NCI-H2196 treated with DMSO at 0.1 percent for 48 hours (cell line): ENCODE measurements around the gene AFAP1L2.
"Not testable (repeated sequence)": the region's sequence is repeated elsewhere in the genome, so short reads cannot be mapped to it uniquely, and the experiment has no call there.

Experiments
- DNase-seq: peaks from one replicate; lab custom pipeline; 2025; ENCODE audit not compliant: unreplicated experiment; lab: John Stamatoyannopoulos, UW

Gene AFAP1L2

GRCh38 chr10:114340816-114341215 is 63.5 kb downstream of the AFAP1L2 start:
- no peak for DNase-seq

DNA sequence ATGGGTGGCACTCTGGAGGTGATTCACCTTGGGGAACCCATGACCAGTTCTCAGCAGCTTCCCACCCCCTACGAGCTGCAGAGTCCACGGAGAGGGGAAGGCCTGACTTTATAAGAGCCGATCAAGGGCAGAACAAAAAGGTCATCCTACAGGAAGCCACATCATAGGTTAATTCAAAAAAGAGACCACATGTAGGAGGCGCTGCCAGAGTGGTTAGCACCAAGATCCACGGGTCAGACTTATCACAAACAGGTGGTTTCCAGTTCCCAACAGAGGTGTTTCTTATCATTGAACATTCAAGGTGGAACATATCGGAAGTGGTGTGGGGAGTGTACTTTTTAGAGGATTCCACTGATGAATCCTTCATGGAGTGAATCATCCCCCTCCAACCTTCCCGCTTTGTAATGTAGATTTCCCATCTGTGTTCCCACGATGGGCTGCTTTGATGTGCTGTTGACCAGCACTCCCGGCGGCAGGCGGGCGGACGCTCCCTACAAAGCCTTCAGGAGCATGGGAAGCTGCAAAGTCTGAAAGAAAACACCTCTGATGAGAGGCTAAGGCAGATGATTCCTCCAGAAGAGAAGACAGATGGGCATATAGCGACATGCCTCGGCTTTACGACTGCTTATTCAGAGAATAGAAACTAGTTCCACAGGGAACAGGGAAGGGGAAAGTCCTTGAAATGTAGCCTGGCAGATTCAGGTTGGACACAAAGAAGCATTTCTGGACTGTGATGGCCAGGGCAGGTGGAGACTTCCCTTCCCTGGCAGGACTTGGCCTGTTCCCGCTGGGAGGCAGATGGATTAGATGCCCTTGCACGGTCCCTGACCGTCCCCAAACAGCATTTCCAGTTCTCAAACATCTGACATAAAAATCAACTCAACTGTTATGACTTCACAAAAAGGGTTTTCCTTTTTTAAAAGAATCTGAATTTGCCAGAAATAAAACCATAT is 66.5 kb downstream of the AFAP1L2 start:
- DNase-seq = no peak

GRCh38 chr10:114336823-114337509 is 67.3 kb downstream of the AFAP1L2 start:
- no peak for DNase-seq

DNA sequence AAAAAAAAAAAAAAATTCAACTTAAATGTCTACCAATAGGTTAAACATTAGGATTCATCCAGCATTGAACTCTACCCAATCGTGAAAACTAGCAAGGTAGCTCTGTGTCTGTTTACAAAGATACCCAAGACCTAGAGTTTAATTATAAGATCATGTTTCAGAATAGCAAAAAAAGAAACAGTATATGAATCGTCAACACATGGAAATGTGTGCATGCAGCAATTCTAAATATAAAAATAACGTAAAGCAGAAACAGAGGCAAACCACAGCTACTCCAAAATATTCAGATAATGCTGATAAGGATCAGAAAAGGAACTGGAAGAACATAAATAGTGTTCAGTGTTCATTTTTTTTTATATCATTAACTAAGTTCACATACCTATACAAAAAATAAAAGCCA is 68.7 kb downstream of the AFAP1L2 start:
- no peak for DNase-seq

DNA sequence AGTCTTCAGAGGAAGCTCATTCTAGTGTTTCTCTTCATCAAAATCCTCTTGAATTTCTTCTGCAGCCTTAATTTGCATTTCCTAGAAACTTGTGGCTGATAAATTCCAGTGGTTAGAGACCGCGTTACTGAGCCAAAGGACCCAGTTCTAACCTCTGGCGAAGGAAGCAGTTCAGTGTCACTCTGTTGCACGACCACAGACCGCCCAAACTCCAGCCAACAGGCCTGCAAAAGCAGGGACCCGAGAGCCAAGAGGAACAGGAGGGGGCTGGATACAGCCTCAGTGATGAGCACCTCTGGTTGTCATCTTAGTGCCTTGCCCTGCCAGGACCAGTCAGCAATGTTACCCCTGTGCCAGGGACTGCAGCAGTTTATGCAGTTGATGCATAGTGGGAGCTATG is 70.0 kb downstream of the AFAP1L2 start:
- no peak for DNase-seq

DNA sequence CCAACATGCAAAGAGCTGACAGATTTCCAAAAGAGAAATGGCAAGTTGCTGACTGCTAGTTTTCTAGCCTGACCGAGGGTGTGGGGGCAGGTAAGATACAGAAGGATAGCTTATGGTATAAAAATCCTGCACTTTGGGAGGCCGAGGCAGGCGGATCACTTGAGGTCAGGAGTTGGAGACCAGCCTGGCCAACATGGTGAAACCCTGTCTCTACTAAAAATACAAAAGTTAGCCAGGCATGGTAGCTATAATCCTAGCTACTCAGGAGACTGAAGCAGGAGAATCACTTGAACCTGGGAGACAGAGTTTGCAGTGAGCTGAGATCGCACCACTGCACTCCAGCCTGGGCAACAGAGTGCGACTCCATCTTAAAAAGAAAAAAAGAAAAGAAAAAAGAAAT is 70.9 kb downstream of the AFAP1L2 start:
- not testable (repeated sequence) for DNase-seq

DNA sequence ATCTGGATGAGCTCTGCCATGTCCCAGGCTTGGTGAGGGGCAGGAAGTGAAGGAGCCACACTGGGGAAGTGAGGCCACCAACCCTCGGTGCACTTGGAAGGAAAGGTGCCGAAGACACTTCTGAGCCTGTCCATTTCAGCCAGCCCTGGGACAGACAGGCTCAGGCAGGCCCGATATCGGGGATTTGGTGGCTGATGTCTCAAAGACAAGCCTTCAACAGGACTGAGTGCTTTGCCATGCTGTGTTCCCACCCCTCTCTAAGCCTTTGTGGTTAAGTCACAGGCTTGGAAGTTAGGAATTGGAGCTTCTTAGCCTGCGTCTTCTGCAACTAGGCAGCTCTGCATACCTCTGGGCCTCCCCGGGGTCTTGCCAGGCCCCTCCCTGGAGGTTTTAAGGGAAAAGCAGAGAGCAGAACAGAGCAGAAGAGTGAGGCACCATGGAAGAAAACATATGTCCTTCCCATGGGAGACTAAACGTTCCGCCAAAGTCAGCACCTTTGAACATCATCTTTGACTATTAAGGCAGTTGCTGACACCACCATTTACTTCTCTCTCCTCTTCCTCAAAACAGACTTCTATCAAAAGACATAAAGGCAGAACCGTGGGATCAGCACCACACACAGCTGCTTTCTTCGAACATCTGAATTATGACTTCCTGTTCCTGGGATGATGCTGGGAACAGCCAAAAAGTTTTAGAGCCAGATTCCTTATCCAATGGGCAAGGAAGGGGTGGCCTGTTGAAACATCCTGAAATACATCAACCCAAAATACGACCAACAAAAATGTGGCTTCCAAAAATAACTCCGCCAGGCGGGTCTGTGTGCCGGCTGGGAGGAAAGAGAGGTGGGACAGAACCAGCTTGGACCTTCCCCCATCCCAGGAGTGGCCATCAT is 71.8 kb downstream of the AFAP1L2 start:
- no peak for DNase-seq

GRCh38 chr10:114329634-114330365 is 74.5 kb downstream of the AFAP1L2 start:
- no peak for DNase-seq

DNA sequence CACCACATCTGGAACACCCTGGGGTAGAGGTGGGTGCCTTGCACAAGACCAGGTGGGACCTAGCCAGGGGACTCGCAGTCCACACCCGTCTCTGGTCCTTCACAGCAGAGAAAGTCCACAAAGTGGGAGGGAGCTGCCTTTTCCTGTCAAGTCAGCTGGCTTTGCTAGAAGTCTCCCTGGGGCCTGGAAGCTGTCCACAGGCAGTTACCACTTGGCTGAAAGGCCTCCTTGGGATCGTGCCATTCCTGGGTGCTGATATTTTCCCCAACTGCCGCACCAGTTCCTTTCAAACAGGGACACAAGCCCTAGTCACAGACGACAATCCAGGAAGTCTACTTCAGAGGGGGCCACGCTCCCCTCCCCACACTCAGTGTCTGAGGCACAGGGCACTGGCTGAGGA is 75.4 kb downstream of the AFAP1L2 start:
- no peak for DNase-seq

DNA sequence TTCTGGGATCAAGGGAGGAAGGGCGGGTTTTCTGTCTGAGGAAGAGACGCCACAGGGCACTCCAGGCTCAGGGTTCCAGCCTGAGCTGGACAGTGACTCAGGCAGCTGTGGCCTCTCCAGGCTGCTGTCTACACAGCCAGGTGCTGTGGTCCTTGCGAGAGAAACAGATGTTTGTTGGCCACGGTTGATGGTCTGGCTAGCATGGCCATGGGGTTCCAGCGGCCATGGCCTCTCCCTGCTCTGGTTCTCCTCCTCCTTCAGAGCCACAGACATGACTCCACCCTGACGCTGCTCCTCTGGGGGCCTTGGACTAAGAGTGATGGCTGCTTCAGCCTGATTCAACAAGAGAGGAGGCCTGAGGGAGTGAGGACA is 75.9 kb downstream of the AFAP1L2 start:
- DNase-seq = no peak

DNA sequence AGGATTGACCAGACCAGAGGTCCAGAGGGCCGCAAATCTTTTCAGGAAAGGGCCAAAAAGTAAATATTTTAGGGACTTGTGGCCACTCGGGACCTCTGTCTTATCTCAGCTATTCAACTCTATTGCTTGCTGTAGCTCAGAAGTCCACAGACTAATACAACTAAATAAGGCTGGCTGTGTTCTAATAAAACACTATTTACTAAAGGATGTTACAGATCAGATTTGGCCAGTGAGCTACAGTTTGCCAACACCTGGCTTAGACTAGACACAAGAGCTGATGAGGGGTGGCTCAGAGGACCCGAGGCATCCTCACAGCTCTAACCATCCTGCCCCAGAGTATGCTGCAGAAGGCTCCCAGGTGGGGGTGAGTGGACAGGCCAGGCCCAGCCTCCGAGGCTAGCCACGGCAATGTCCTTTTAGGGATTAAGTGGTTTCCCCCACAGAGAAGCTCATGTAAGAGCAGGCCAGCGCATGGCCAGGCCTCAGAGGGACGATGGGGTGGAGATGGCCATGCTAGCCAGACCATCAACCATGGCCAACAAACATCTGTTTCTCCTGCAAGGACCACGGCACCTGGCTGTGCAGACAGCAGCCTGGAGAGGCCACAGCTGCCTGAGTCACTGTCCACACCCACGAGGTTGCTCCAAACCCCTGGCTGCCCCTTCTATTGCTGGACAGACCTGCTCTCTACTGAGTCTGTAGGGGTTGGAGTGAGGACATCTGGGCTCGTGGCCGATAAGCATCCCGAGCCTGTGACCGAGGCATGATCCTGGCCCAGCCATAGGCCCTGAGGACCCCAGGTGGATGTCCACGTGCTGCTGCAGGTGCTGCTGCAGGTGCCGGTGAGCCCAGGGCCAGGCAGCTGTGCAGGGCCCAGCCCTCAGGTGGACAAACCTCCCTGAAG is 76.5 kb downstream of the AFAP1L2 start:
- DNase-seq = no peak

DNA sequence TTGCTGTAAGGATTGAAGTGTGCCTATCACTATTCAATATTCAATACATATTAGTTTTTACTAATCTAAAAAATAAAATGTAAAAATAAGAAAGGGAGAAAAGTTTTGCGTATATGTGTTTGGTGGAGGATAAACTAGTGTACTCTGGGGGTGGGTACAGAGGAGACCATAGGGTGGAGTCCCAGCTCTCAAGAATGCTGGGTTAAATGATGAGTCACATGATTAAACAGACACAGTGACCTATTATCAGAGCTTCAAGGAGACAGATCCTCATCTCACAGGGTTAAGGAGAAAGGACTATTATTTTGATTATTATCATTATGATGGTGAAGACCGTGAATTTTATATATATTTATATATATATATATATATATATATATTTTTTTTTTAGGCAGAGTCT is 77.5 kb downstream of the AFAP1L2 start:
- DNase-seq = no peak

GRCh38 chr10:114323023-114323422 is 81.3 kb downstream of the AFAP1L2 start:
- DNase-seq = no peak

DNA sequence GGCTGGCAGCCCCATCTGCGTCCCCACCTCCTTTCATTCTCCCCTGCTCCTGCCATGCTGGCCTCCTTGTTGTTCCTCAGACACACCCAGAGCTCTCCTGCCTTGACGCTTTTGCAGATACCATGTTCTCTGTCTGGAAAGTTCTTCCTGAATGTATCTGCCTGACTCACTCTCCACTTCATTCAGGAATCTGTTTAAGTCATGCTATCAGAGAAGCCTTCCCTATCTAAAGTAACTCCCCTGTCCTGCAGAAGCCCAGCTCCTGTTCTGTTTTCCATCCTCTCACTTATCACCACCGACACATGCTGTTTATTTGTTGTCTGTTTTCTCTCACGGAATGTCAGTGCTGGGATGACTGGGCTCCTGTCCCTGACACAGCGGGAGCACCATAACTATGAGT is 82.0 kb downstream of the AFAP1L2 start:
- no peak for DNase-seq

DNA sequence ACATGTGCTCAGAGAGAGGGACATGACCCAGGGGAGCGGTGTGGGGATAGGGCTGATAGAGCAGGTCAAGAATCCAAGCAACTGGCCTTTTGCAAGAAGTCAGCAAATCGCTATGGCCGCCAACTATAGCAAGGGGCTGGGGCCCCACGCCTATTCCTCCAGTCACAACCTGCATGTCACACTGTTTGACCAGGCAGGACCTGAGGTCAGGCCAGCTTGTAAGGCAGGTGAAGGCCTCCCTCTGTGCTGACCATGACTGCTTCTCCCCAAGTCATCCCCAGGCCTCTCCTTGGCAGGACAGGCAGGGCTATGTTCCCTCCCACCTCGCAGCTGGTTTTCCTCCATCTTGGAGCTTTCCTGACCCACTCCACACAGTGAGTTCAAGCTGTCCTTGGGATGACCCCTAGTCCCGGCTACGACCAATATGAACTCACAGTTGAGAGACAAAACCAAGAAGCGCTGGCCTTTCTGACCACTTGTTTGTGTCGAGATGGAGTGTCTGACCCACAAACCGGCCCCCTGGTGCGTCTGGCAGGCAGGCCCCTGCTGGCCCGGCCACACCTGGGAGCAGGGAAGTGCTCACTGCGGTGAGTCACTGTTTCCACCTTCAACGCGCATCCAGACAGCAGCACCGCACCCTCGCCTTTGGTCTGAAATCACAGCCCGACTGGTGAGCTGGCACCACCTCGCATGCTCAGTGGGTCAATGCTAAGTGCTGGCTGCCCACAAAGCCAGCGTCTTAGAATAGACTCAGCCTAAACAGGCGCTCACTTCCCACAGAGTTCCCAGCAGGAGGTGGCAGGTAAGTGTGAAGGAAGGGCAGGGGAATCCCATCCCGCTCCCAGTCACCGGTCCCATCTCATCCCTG is 83.8 kb downstream of the AFAP1L2 start:
- no peak for DNase-seq

DNA sequence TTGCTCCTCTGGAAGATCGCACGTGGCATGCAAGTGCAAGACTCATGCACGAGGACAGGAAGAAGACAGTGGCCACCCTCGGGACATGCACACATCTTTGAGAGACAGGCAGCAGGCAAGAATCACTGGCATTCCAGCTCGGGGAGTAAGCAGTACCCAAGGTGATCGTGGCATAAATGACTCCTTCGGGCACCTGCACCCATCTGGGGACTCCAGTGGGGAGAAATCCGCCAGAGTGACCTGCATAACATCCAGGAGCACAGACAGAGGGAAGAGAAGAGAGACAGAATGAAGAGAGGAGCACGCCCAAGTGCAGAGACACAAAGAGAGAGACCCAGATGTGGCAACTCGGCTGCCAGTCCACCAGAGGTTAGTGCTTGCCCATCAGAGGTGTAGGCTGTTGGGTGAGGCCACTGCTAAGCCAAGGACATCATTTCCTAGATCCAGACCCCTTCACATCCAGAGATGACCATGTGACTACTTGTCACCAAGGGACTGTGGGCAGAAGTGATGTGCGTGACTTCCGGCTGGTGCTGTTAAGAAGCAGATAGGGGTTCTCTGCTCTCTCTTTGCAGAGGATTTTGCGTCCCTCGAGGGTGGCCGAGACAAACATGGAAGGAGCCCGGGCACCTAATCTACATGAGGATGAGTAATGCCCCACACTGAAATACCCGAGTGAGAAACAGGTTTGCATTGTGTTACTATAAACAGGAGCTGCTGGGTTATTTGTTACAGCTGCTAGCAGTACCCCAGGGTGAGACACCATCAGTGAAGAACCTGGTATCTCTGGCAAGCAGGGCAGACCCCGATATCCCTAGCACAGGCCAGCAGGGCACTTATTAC is 84.7 kb downstream of the AFAP1L2 start:
- no peak for DNase-seq

GRCh38 chr10:114316744-114317143 is 87.6 kb downstream of the AFAP1L2 start:
- DNase-seq = no peak
